ENCODE results near the gene PIAS4.

Gene PIAS4

DNA sequence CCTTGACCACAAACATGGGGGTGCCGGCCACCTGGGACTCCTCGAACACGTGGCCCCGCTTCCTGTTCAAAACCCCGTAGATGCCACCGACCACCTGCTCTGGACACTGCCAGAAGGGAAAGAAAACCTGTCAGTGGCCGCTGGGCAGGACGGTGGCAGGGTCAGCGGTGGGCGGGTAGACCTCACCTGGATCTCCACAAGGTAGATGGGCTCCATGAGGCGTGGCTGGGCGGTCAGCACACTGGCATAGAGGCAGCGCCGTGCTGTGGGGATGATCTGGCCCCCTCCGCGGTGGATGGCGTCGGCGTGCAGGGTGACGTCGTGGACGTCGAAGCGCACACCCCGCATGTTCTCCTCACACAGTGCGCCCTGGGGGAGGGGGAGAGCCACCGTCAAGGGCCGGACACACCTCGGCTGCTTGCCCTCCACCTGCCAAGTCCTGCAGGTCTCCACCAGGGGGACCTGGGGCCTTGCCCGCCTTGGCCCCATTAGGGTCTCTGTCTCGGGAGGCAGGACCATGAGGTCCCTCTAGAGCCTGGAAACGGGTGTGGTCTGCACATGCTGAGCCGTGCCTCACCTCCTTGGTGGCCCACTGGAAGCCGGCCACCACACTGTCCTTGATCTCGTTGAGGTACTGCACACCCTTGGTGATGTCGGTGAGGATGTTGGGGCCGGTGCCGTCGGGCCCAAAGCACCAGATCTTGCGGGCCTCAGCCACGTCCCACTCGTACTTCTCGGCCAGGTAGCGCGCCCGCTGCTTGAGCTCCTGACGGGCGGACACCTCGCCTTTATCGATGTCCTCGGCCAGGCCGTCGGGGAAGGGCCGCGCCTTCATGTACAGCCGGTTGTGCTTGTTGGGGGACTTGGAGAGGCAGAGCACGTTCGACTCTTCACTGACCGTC, 30.0 kb upstream of the PIAS4 start:
- no peak for DNase-seq (ENCODE audit: low spot score)

GRCh38 chr19:3978145-3978544, 29.4 kb upstream of the PIAS4 start:
- no peak for DNase-seq (ENCODE audit: low spot score)

DNA sequence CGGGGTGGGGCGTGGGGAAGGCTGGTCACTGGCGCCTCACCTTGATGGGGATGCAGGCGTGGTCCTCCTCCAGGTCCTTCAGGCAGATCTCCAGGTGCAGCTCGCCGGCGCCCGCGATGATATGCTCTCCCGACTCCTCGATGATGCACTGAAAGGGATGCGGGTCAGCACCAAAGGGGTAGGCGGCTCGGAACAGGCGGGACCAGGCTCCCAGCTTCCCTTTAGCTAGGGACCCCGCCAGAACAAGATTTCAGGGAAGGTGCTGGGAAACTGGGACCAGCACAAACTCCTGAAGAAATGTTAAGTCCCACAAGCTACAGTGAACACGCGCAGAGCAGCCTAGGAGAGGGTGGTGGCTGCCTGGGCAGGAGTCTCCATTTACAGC, 28.3 kb upstream of the PIAS4 start:
- no peak for DNase-seq (ENCODE audit: low spot score)

DNA sequence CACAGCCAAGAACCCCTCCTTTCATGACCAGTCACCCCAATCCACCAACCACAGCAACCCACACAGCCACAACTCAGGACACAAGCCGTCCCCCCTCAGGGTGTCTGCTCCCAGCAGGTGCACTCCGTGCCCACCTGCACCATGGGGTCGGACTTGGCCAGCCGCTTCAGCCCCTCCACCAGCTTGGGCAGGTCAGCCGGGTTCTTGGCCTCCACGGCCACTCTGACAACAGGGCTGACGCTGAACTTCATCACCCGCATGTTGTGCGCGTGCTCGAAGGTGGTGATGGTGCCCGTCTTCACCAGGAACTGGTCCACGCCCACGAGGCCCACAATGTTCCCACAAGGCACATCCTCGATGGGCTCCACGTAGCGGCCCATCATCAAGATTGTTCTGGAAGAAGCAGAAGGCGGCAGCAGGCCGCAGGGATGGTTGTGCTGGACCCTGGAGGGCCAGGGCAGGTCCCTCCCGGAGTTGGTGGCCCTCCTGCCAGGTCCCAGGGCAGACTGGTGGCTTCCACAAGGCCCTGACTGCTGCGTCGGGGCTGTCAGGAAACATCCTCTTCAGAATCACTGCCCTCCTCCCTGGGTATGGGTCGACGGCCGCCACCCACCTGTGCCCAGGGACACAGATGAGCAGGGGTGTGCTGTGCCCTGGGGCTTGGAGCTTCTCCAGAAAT, 27.7 kb upstream of the PIAS4 start:
- no peak for DNase-seq (ENCODE audit: low spot score)

DNA sequence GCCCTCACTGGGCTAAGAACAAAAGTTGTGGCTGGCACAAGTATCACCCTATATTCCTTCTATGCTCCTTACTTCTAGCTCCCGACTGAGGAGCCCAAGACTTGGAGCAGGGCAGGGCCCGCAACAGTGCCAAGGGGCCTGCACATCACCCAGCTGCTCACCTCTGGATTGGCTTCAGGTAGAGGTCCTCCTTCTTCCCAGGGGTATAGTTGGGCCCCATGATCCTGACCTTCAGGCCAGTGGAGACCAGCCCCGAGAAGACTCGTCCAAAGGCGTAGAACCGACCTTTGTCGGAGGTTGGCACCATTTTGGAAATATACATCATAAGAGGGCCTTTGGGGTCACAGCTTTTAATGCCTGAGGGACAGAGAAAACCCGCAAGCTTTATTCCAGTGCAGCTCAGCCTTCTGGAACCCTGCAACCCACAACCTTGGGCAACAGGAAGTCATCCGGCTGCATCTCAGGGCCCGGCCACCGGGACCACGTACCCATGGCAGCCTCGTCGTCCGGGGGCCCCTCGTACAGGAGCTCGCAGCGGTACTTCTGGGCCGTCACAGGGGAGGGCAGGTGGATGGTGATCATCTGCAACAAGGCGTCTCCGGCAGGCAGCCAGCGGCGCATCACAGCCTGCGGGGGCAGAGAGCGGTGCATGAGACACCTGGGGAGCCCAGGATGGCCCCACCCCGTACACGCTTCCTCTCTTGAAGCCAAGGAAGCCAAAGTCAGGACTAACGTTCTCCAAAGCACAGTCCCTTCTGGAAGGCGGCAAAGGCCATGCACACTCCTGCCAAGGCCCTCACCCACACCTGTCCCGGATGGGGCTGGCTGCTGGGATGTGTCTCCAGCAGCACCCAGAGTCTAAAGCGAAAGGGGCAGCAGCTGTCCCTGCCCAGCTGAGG, 26.9 kb upstream of the PIAS4 start:
- DNase-seq (ENCODE audit: low spot score), result no peak

- DNase-seq (ENCODE audit: low spot score), result no peak
These were observed 26.2 kb upstream of the PIAS4 start for GRCh38 chr19:3981373-3981735.

DNA sequence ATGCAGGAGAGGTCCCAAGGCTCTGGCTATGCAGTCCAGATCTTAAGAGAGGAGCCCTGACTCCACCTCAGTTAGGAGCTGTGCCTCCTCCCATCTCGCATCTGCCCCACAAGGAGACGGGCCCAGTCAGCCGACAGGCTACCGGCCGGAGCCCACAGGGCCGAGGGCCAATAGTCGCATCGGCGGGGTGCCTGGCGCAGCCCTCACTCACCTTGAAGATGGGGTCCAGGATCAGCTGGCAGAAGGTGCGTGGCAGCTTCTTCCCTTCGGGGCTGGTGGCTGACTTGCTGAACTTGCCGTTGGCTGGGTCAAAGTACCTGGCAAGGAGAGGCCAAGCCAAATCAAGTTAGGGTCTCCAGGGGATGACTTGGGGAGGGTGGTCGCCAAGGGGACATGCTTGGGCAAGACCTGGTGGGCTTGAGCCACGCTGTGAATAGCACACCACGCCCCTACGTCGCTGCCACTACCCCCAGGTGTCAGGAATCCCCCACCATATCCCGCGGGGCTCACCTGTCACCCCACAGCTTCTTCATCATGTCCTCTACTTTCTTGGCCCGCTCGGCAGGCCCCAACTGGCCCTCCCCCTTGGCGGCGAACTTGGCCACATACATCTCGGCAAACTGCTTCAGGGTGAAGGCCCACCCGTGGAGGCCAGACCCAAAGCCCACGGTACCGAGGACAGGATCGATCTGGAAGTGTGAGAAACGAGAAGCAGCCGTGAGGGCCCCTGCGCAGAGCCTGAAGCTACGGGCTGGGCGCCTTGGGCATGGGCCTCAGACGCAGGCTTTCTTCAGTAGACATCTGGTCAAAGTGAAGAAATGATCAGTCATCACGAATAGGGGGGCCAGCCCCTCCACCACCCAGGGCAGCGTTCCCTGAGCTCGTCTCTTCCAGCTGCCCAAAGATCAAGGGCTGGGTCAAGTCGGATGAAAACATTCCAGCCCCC, 25.5 kb upstream of the PIAS4 start:
- peak; percentile 8 for DNase-seq (ENCODE audit: low spot score)

- peak; percentile 15 for DNase-seq (ENCODE audit: low spot score)
These were observed 24.6 kb upstream of the PIAS4 start for GRCh38 chr19:3982701-3983541.

DNA sequence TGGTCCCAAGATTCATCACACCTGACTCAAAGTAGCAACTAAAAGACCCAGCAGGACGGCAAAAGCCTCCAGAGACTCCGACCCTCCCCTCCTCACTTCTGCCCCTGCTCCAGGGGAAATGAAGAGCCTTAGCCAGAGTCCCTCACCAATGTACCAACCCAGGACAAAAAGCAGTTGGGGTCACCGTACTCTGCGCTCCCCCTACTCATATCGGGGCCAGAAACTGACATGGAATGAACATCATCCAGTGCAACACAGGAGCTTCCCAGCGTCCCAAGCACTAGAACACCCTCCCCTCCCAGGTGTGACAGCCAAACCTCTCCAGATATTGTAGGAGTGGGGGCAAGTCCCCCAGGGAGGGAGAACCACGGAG, 24.0 kb upstream of the PIAS4 start:
- no peak for DNase-seq (ENCODE audit: low spot score)

DNA sequence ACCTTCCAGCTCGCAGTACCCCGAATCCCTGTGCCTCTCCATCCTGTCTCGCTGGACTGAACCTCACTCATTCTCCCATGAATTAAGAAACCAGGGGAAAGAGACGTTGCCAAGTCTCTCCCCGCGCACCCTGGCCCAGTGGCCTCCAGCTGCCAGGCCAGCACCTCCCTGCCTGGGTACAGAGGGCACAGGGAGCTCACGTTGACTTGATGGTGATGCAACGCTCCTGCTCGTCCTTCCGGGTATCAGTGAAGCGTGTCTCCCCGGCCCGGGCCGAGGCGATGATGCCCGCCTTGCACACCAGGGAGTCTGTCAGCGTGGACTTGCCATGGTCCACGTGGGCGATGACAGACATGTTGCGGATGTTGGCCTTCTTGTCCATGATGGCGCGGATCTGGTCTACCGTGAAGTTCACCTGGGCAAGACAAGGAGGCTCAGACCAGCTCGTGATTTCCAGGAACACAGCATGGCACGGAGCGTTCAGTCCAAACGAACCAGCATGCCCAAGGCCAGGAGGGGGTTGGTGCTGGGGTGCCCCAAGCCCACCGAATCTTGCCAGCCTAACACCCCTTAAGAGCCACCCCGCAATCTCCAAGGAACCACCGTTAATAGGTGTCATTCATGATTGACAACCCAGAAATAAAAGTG, 23.5 kb upstream of the PIAS4 start:
- peak; percentile 31 for DNase-seq (ENCODE audit: low spot score)

DNA sequence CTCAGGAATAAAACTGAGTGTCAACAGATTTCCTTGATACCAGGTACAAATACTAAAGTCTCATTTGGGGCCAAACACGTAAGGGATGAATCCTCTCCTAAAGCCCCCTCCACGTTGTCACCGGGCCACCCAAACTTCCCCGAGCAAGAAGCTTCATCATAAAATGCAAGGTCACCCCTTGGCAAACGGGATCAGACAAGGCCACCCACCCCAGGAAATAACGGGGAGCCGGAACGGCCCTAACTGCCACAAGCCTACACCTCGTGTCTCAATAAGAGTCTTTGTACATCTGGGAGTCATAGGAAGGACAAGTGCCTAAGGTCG, 23.0 kb upstream of the PIAS4 start:
- no peak for DNase-seq (ENCODE audit: low spot score)

- peak; percentile 98 for DNase-seq (ENCODE audit: low spot score)
These were observed 22.5 kb upstream of the PIAS4 start, which contains the start of gene EEF2 for GRCh38 chr19:3984908-3985642. EEF2 (minus strand) TSS chr19:3985463; CDS start chr19:3985380, 83 bp downstream.

GRCh38 chr19:3985643-3986259, 21.8 kb upstream of the PIAS4 start:
- DNase-seq (ENCODE audit: low spot score), result no peak

GRCh38 chr19:3986260-3987041, 21.1 kb upstream of the PIAS4 start:
- DNase-seq (ENCODE audit: low spot score), result peak; percentile 65

DNA sequence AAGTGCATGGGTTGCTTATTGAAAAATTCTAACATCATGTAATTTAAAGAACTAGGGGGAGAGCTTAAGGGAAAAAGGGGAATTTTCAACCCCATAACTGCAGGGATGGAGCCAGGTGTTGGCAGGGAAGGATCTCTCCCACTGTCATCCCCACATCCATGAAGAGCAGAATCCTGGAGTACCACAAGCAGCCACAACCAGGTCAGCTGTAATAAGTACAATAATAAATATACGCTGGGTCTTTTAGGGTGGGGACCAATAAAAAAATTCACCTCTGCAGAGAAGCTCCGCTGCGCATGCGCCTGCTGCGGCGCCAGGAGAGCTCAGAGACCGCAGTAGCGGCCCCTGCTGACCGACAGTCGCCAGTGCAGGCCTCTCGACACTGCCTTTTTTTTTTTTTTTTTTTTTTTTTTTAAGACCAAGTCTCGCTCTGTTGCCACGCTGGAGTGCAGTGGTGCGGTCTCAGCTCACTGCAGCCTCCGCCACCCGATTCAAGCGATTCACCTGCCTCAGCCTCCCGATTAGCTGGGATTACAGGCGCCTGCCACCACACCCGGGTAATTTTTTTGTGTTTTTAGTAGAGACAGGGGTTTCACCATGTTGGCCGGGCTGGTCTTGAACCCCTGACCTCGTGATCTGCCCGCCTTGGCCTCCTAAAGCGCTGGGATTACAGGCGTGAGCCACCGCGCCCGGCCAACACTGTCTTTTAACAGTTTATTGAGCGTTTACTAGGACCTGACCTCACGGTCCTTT, 19.7 kb upstream of the PIAS4 start:
- DNase-seq (ENCODE audit: low spot score), result peak; percentile 88

DNA sequence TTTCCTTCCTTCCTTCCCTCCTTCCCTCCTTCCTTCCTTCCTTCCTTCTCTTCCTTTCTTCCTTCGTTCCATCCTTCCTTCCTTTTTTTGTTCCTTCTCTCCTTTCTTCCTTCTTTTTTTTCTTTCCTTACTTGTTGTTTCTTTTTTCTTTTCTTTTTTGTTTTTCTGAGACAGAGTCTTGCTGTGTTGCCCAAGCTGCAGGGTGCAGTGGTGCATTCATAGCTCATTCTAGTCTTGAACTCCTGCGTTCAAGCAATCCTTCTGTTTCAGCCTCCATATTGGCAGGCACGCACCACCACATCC, 16.8 kb upstream of the PIAS4 start:
- DNase-seq (ENCODE audit: low spot score), result no peak

GRCh38 chr19:3995607-3996006, 11.9 kb upstream of the PIAS4 start:
- no peak for DNase-seq (ENCODE audit: low spot score)

Data from D341Med (cell line).